Measurements from ENCODE around the gene LYPLAL1. TPM values are rescaled to one million over a fixed set of nuclear protein-coding genes. Genes with fewer than 3 reads are reported as not detected.

The LYPLAL1 gene
- total and polyA plus RNA-seq, 2 experiments from 2014 or later: 28.3 to 31.9 TPM

DNA sequence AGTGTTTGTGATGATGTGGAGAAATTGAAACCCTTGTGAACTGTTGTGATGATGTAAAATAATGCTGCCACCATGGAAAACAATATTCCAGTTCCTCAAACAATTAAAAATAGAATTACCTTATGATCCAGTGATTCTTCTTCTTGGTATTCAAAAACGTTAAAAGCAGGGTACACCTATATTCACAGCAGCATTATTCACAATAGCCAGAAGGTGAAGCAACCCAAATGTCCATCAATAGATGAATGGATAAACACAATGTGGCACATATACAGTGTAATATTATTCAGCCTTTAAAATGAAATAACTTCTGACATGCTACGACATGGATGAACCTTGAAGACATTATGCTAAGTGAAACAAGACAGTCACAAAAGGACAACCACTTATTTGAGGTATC, 59.2 kb downstream of the LYPLAL1 start:
- H3K27ac ChIP-seq: no peak overlapping the region
- WGBS (ENCODE audit: low lambda C conversion rate, missing lambda C conversion rate): 88% methylated on average over 2 of the region's 2 CpGs
- no peak overlapping the region for H3K4me2 ChIP-seq

DNA sequence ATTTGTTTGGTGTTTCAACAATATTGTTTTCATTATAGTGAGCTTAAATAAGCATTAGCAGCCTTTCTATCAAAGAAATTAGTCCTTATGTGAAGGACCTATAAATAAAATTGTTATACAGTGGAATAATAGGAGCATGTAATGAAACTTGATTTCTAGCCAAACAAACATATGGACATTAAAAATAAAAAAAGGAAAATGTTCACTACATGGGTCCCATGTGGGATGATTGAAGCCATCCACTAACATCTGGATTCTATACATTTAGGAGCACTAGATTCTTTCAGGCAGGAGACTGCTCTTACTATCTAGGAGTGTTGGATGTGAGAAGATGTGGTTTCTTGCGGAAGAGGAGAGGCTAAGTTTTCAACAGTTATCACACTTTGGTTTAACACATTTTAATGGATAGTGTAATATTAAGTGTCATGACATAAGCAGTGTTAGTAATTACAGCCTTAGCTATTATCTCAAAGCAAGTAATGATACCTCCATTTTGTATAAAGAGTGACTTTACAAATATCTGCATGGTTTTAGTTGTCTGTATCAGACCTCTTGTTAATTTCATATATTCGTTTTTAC, 62.3 kb downstream of the LYPLAL1 start:
- no peak overlapping the region for H3K27ac ChIP-seq
- no peaks in the 10 kb centered on the region for H3K9me3 ChIP-seq (ENCODE audit: low read depth)
- H4K20me1 ChIP-seq (ENCODE audit: insufficient read depth, poor library complexity, severe bottlenecking): no peaks in the 10 kb centered on the region
- H2AFZ ChIP-seq: no peak overlapping the region
- TF ChIP-seq EZH2phosphoT487 (IDR thresholded peaks at IDR 0.05; ENCODE audit: low read depth, severe bottlenecking, unreplicated experiment): no peak
- TF ChIP-seq EZH2 (IDR thresholded peaks at IDR 0.05; ENCODE audit: borderline replicate concordance): no peak
- TF ChIP-seq, protein P1, sequence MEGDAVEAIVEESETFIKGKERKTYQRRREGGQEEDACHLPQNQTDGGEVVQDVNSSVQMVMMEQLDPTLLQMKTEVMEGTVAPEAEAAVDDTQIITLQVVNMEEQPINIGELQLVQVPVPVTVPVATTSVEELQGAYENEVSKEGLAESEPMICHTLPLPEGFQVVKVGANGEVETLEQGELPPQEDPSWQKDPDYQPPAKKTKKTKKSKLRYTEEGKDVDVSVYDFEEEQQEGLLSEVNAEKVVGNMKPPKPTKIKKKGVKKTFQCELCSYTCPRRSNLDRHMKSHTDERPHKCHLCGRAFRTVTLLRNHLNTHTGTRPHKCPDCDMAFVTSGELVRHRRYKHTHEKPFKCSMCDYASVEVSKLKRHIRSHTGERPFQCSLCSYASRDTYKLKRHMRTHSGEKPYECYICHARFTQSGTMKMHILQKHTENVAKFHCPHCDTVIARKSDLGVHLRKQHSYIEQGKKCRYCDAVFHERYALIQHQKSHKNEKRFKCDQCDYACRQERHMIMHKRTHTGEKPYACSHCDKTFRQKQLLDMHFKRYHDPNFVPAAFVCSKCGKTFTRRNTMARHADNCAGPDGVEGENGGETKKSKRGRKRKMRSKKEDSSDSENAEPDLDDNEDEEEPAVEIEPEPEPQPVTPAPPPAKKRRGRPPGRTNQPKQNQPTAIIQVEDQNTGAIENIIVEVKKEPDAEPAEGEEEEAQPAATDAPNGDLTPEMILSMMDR (IDR thresholded peaks at IDR 0.05; ENCODE audit: poor library complexity): no peak
- no peaks in the 10 kb centered on the region for H3K36me3 ChIP-seq (replicated peaks; ENCODE audit: insufficient read depth, low read depth)
- H3K4me2 ChIP-seq: no peak overlapping the region
- H3K27me3 ChIP-seq: no peaks in the 10 kb centered on the region
- DNase-seq (ENCODE audit: low spot score): no peak
- H3K79me2 ChIP-seq: no peaks in the 10 kb centered on the region
- H3K4me3 ChIP-seq: no peak overlapping the region
- WGBS (ENCODE audit: low lambda C conversion rate, missing lambda C conversion rate): 79% methylated on average over 2 of the region's 2 CpGs
- no peaks in the 10 kb centered on the region for H3K4me1 ChIP-seq (ENCODE audit: insufficient read depth)
- no peaks in the 10 kb centered on the region for H3K9me2 ChIP-seq (replicated peaks; ENCODE audit: insufficient read depth)

More for the DNA sequence above, 59.2 kb downstream of the LYPLAL1 start:
- H3K4me1 ChIP-seq (ENCODE audit: insufficient read depth): no peaks in the 10 kb centered on the region
- no peaks in the 10 kb centered on the region for H3K27me3 ChIP-seq
- no peak overlapping the region for H3K4me3 ChIP-seq
- TF ChIP-seq EZH2 (IDR thresholded peaks at IDR 0.05; ENCODE audit: borderline replicate concordance) (no peak), EZH2phosphoT487 (IDR thresholded peaks at IDR 0.05; ENCODE audit: low read depth, severe bottlenecking, unreplicated experiment) (no peak)
- TF ChIP-seq, protein P1 (IDR thresholded peaks at IDR 0.05; ENCODE audit: poor library complexity): no peak
- H3K9me3 ChIP-seq (ENCODE audit: low read depth): no peaks in the 10 kb centered on the region
- no peaks in the 10 kb centered on the region for H3K79me2 ChIP-seq
- no peaks in the 10 kb centered on the region for H3K9me2 ChIP-seq (replicated peaks; ENCODE audit: insufficient read depth)
- H2AFZ ChIP-seq: no peak overlapping the region
- H3K36me3 ChIP-seq (replicated peaks; ENCODE audit: insufficient read depth, low read depth): no peaks in the 10 kb centered on the region
- DNase-seq (ENCODE audit: low spot score): no peak
- no peaks in the 10 kb centered on the region for H4K20me1 ChIP-seq (ENCODE audit: insufficient read depth, poor library complexity, severe bottlenecking)

DNA sequence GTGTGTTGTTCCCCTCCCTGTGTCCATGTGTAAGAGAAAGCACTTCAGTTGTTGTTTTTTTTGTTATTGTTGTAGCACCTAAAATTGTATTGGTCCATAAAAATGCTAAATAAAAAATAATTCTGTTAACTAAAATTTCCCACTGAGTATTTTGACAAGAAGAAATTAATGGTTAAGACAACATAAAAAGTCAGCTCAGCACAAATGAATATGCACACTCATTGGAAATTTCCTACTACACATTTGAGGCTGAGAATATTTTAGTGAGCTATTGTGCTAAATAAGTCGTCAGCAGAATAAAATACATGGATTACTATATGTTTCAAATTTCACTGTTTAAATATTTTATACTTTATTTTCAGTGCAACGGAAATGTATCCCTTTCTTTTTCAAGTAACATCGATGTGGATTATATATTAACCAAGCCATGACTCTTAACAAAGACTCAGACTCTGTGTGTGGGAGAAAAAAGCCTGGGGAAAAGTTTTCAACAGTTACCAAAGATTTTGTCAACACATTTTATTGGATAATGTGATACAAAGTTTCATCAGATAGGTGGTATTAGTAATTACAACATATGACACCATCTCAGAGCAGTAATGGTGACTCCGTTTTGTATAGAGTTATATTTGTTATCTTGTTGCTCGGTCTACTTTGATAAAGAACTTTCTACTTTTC, 63.4 kb downstream of the LYPLAL1 start:
- TF ChIP-seq, protein P1 (IDR thresholded peaks at IDR 0.05; ENCODE audit: poor library complexity): no peak
- TF ChIP-seq EZH2 (IDR thresholded peaks at IDR 0.05; ENCODE audit: borderline replicate concordance) (no peak), EZH2phosphoT487 (IDR thresholded peaks at IDR 0.05; ENCODE audit: low read depth, severe bottlenecking, unreplicated experiment) (no peak)
- H3K4me3 ChIP-seq: no peak overlapping the region
- H3K36me3 ChIP-seq (replicated peaks; ENCODE audit: insufficient read depth, low read depth): no peaks in the 10 kb centered on the region
- H3K4me2 ChIP-seq: peak overlapping the region; percentile 34
- WGBS (ENCODE audit: low lambda C conversion rate, missing lambda C conversion rate): 73% methylated on average over 5 of the region's 5 CpGs
- H3K4me1 ChIP-seq (ENCODE audit: insufficient read depth): no peaks in the 10 kb centered on the region
- no peaks in the 10 kb centered on the region for H3K9me2 ChIP-seq (replicated peaks; ENCODE audit: insufficient read depth)
- no peak overlapping the region for H3K27ac ChIP-seq
- no peaks in the 10 kb centered on the region for H4K20me1 ChIP-seq (ENCODE audit: insufficient read depth, poor library complexity, severe bottlenecking)
- no peak for DNase-seq (ENCODE audit: low spot score)
- H3K79me2 ChIP-seq: no peaks in the 10 kb centered on the region
- H2AFZ ChIP-seq: peak overlapping the region; percentile 27
- no peaks in the 10 kb centered on the region for H3K9me3 ChIP-seq (ENCODE audit: low read depth)
- no peaks in the 10 kb centered on the region for H3K27me3 ChIP-seq
